DOHH2 (cell line): ENCODE results near the gene PROX2.

ENCODE experiments used
- H3F3A ChIP-seq: fragments of 200-600 bp; sonication (generic), shearing (Covaris generic); 2 replicates; pipeline ENCODE4 v1.6.0; 2016; ENCODE audit warnings: antibody characterized with exemption, mild to moderate bottlenecking; ENCODE audit not compliant: control insufficient read depth, insufficient read depth
- H3K27ac ChIP-seq: fragments of 200-600 bp; sonication (generic); 2 replicates; pipeline ENCODE4 v1.5.1; 2014; ENCODE audit warnings: low read depth, mild to moderate bottlenecking, low read length, moderate library complexity
- H3K27me3 ChIP-seq: fragments of 200-600 bp; sonication (generic); 2 replicates; pipeline ENCODE4 v1.6.1; 2014; ENCODE audit warnings: mild to moderate bottlenecking, low read length, mixed read lengths; ENCODE audit not compliant: control insufficient read depth
- H3K36me3 ChIP-seq: fragments of 200-600 bp; sonication (generic); 2 replicates; pipeline ENCODE4 v1.6.1; 2014; ENCODE audit warnings: mild to moderate bottlenecking, low read length, moderate library complexity, mixed read lengths; ENCODE audit not compliant: control insufficient read depth
- H3K4me1 ChIP-seq: fragments of 200-600 bp; sonication (generic); 2 replicates; pipeline ENCODE4 v1.6.1; 2014; ENCODE audit warnings: mild to moderate bottlenecking, low read length, mixed read lengths; ENCODE audit not compliant: control insufficient read depth
- H3K4me2 ChIP-seq: fragments of 200-600 bp; sonication (generic); 2 replicates; pipeline ENCODE4 v1.6.0; 2014; ENCODE audit warnings: mild to moderate bottlenecking, low read length, moderate library complexity
- H3K4me3 ChIP-seq: fragments of 200-600 bp; sonication (generic); 2 replicates; pipeline ENCODE4 v1.5.1; 2014; ENCODE audit warnings: mild to moderate bottlenecking, low read length, mixed read lengths
- H3K79me2 ChIP-seq: fragments of 200-600 bp; sonication (generic); 2 replicates; pipeline ENCODE4 v1.6.1; 2014; ENCODE audit warnings: mild to moderate bottlenecking, low read length, mixed read lengths; ENCODE audit not compliant: control insufficient read depth
- H3K9me2 ChIP-seq: fragments of 200-600 bp; sonication (generic); replicated peaks from 2 replicates; pipeline ENCODE4 v1.6.1; 2014; ENCODE audit warnings: mild to moderate bottlenecking, low read length, mixed read lengths; ENCODE audit not compliant: control insufficient read depth
- H3K9me3 ChIP-seq: fragments of 200-600 bp; sonication (generic); 2 replicates; pipeline ENCODE4 v1.6.1; 2014; ENCODE audit warnings: antibody characterized with exemption, low read length, mixed read lengths; ENCODE audit not compliant: control insufficient read depth, insufficient read depth
- H4K20me1 ChIP-seq: fragments of 200-600 bp; sonication (generic); 2 replicates; pipeline ENCODE4 v1.6.0; 2014; ENCODE audit warnings: low read depth, mild to moderate bottlenecking, antibody characterized with exemption, low read length, moderate library complexity; ENCODE audit not compliant: control insufficient read depth, insufficient read depth
- EZH2phosphoT487 ChIP-seq: fragments of 200-600 bp; sonication (generic); IDR thresholded peaks from 2 replicates; pipeline ENCODE4 v1.6.1; 2017; ENCODE audit warnings: borderline replicate concordance, mild to moderate bottlenecking, antibody characterized with exemption, low read length, moderate library complexity, mixed read lengths
- TF ChIP-seq, protein P1 (sequence below): fragments of 200-600 bp; sonication (generic); IDR thresholded peaks from one replicate; pipeline ENCODE4 v1.5.1; 2014; ENCODE audit warnings: antibody characterized with exemption, mild to moderate bottlenecking, low read depth, low read length; ENCODE audit not compliant: poor library complexity, severe bottlenecking

Gene PROX2

DNA sequence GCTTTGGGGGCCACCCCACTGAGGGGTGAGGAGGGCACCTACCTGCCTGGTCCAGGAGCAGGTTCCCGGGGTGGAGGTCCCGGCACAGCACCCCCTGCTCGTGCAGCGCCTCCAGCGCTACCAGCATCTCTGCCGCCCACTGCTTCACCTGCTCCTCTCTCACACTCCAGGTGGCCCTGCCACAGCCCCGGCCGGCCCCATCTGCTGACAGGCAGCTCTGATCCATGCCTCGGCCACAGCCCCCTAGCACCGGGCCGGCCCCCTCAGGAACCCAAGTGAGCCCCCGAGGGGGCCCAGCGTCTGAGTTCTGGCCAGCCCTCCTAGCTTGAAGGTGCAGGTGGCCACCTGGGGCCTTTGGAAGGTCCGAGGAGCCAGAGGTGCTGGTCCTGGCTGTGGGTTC, 33.6 kb upstream of the PROX2 start:
- Histone ChIP-seq H3K4me3 (no peak overlapping the region), H3K9me2 (no peaks in the 10 kb centered on the region), H3K4me2 (no peak overlapping the region), H3K27ac (no peak overlapping the region), H3K36me3 (peaks cover 20% of the 10 kb centered on the region), H4K20me1 (peaks cover 3% of the 10 kb centered on the region; the same call in 1 of the 2 replicates), H3K79me2 (no peaks in the 10 kb centered on the region), H3K9me3 (no peaks in the 10 kb centered on the region), H3F3A (peaks cover 8% of the 10 kb centered on the region), H3K27me3 (no peaks in the 10 kb centered on the region), H3K4me1 (peaks cover 4% of the 10 kb centered on the region; the same call in 1 of the 2 replicates)
- TF ChIP-seq EZH2phosphoT487: no peak
- TF ChIP-seq, protein P1, sequence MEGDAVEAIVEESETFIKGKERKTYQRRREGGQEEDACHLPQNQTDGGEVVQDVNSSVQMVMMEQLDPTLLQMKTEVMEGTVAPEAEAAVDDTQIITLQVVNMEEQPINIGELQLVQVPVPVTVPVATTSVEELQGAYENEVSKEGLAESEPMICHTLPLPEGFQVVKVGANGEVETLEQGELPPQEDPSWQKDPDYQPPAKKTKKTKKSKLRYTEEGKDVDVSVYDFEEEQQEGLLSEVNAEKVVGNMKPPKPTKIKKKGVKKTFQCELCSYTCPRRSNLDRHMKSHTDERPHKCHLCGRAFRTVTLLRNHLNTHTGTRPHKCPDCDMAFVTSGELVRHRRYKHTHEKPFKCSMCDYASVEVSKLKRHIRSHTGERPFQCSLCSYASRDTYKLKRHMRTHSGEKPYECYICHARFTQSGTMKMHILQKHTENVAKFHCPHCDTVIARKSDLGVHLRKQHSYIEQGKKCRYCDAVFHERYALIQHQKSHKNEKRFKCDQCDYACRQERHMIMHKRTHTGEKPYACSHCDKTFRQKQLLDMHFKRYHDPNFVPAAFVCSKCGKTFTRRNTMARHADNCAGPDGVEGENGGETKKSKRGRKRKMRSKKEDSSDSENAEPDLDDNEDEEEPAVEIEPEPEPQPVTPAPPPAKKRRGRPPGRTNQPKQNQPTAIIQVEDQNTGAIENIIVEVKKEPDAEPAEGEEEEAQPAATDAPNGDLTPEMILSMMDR: no peak

DNA sequence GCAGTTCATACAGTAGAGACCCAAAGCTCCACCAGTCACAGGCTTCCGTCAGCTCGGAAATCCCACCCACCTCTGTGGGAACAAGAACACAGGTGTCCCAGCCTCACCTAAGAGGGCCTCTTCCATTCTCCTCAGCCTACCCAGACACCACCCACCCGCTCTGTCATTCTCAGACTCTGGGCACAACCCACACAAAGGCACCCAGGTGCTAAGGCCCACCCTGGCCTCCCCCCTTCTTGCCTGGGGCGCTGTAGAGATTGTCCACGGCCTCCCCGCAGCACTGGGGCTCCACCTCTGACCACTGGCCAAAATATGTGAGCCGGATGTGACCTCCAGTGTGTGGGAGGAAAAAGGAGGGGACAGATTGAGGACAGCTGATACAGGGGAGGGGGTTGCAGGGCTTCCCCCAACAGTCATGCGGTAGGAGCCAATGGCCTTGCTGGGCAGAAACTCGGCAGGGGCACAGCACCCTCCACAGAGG, 33.0 kb upstream of the PROX2 start:
- Histone ChIP-seq H4K20me1 (peaks cover 3% of the 10 kb centered on the region; the same call in 1 of the 2 replicates), H3K4me1 (peaks cover 5% of the 10 kb centered on the region), H3K79me2 (no peaks in the 10 kb centered on the region), H3K27ac (no peak overlapping the region), H3K9me2 (no peaks in the 10 kb centered on the region), H3K9me3 (no peaks in the 10 kb centered on the region), H3K36me3 (peaks cover 26% of the 10 kb centered on the region), H3K4me3 (no peak overlapping the region), H3K27me3 (no peaks in the 10 kb centered on the region), H3F3A (peaks cover 14% of the 10 kb centered on the region), H3K4me2 (no peak overlapping the region)
- TF ChIP-seq, protein P1: no peak
- no peak for TF ChIP-seq EZH2phosphoT487

DNA sequence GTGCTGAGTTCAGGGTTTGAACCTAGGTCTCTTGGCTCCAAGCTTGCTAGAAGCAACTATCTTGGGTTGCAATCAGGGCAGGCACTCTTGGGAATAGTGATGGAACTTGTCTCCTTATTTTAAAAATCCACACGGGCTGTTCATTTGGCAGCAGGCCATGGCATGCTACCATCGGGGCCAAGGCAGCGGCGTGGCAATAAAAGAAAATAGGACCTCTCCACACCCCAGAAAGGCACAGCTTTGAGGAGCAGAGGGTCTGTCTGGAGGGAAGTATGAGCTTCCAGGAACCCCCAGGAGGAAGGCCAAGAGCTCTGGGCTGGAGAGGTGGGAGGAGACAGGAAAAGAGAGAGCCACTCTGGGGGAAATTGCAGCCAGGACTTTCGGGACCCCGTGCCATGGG, 31.8 kb upstream of the PROX2 start:
- no peaks in the 10 kb centered on the region for H3K79me2 ChIP-seq
- H3K4me2 ChIP-seq: no peak overlapping the region
- H3K27ac ChIP-seq: no peak overlapping the region

More for the DNA sequence above, 31.8 kb upstream of the PROX2 start:
- H3F3A ChIP-seq: peaks cover 20% of the 10 kb centered on the region
- H3K27me3 ChIP-seq: no peaks in the 10 kb centered on the region
- TF ChIP-seq, protein P1: no peak
- no peak for TF ChIP-seq EZH2phosphoT487
- H3K4me3 ChIP-seq: no peak overlapping the region
- peaks cover 36% of the 10 kb centered on the region for H3K36me3 ChIP-seq
- H4K20me1 ChIP-seq: peaks cover 3% of the 10 kb centered on the region; the same call in 1 of the 2 replicates
- no peaks in the 10 kb centered on the region for H3K9me3 ChIP-seq
- H3K9me2 ChIP-seq: no peaks in the 10 kb centered on the region
- peaks cover 16% of the 10 kb centered on the region for H3K4me1 ChIP-seq
